ENCODE results near the gene MYADML2.
"Not testable (repeated sequence)": the region's sequence is repeated elsewhere in the genome, so short reads cannot be mapped to it uniquely, and the experiment has no call there.

Gene MYADML2

DNA sequence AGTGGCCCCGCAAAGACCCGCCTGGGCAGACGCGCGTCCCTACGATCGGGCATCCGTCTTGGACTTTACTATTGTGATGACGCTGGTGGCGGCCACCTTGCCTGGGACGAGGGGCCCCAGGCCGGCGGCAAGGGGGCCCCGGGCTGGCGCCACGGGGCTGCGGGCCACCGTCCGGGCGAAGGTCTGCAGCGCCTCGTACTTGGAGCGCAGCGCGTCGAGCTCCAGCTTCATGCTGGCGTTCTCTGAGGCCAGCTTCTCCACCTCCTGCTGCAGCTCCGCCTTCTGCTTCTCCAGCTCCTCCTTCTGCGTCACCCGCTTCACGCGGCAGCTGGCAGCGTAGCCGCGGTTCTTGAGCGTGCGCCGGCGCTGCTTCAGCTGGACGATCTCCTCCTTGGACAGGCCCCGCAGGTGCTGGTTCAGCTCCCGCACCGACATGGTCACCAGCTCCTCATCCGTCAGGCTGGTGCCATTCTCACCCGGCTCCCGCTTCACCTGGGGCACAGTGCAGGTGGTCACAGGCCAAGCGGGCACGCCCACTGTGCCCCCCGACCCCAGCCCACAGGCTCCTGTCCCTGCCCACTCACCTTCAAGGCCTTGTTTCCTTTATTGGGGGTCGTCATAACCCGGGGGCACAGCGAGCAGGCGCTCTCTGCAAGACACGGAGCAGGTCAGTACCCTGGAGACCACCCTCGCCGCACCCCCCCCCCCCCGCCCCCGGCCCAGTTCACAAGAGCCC lies 24.3 kb downstream of the MYADML2 start:
- no peak for DNase-seq

DNA sequence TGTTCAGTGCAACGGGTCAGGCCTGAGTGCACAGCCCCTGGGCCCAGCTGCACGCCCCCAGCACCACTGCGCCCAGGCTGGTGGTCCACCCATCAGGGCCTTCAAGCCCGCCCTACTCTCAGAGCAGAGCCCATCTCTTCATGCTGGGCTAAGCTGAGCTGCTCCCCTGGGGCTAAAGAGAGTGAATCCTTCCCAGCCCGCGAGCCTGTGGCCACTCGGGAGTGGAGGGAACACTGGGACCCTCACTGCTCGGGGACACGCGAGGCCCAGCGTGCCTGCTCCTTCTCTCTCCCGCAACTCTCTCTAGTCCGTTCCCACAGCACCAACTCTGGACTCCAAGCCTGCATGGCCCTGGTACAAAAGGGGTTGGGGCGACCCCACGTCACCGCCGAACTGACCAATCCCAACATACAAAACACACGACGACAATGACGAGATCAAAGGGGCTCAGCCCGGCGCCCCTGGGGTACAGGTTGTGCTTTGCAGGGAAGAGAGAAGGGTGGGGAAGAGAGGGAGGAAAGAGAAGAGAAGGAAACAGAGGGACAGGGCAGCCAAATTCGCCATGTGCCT lies 25.0 kb downstream of the MYADML2 start:
- no peak for DNase-seq

DNA sequence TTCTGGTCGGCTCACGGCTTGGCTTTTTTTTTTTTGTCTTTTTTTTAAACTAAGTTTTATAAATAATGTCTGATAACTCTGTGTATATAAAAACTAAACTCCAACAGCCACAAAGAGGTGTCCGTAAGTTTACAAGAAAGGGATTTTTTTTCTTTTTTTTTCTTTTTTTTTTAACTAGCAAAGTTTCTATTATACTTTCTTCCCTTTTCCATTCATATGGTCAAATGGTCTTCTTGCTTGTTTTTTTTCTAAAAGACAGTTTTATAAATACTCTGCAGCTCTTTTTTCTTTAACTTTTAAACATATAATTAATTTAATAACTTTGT lies 25.5 kb downstream of the MYADML2 start:
- no peak for DNase-seq

DNA sequence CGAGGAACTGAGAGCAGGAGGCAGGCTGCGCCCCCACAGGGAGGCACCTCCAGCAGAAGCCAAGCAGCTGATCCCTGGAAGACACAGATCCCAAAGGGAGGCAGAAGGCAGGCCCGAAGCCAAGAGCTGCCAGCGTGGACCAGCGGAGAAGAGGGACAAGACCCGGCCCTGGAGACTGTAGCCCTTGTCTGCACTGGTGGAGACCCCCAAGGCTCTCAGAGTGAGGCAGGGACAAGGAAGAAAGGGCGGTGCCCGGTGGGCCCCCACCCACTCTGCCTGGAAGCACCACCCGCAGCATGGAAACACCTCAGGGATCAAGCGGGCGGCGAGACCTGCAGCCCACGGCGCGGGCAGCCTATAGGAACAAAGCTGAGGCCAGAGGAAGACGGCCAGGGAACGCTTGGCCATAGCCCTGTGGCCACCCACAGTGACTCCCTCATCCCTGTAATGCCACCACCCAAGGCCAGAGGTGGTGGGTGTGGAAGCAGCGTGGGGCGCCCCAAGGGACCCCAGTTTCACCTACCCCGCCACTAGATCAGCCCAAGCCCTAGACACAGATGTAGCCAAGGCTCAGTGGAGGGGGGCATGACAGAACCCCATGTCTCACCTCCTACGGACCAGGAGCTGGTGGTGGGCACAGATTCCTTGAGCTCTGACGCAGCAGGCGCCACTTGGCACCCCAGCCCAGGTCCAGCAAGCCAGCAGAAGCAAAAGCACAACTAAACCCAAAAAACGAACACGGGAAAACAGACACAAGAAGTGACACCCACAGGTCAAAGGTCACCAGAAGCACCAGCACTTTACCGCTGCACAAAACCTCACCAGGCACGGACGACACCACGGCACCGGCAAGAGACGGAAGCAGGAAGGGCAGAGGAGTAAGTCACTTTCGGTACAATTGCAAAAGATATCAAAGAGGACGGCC lies 26.2 kb downstream of the MYADML2 start:
- no peak for DNase-seq

DNA sequence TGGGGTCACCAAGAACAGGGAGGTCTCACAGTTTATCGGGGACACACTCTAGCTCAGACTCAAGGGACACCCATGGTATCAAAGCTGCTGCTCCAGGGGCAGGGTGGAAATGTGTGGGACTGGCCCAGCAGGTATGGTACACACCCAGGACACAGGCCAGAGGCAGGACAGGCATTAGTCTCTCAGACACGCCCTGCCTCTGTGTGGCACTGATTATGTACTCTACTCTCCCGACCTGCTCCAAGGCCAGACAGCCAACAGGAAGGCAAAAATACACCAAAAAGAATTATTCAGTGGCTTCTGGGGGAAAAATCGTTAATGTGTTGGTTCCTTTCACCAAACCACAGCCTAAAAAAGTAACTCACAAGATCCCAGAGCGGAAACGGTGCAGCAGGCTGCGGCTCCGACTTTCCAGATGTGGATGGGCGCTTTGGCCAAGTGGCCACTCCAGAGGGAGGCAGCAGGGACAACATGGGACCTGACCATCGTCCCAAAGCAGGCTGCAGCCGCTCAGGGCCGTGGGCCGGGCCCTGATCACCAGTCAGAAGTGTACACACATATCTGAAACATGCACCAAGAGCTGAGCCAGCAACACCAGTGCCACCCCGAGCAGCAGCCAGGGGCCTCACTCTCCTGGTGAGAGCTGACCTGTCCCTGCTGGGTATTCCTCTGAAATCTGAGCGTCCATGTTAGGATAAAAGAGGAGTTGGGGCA lies 28.0 kb downstream of the MYADML2 start:
- no peak for DNase-seq

DNA sequence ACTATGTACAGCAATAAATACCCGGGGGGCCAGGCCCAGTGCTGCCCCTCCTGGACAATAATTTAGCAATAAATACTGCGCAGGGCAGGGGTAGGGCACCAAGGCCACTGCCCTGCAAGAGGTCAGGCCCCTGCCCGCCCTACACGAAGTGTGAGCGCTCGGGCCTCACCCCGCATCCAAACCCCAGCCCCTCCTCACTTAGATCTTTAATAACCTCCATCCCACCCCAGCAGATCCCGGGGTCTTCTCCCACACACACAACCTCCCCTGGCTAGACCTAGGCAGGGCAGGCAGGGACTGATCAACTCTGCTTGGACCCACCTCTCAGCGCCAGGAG lies 28.7 kb downstream of the MYADML2 start:
- DNase-seq: not testable (repeated sequence)

DNA sequence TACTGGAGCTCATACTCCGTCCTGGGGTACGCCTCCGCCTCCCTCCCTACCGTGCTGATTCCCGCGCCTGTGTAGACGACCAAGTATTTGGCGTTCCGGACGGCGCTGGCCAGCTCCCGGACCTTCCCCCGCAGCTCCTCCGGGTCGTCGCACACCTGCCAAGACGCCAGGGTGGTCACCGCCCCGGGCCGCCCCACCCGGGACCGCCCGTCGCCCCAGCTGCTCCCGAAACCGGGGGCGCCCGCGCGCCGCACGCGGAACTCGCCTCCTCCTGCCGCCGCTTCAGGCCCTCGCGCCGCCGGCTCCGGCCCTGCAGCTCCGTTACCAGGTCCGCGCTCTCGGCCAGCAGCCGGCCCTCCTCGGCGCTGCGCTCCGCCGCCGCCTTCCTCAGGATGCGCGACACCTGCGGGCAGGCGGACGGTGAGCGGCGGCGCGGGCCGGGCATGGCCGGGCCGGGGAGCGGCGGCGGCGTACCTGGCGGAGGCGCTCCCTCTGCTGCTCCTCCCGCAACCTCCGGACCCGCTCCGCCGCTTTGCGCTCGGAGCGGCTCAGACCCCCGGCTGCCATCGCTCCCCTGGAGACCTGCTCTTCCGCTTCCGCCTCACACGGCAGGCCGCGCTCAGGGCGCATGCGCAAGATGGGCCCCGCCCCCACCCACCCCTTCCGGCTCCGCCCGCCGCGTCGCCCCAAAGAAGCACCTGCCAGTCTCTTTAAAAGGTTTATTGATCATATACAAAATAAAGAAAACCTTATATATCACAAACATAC lies 29.3 kb downstream of the MYADML2 start, which contains the start of gene SIRT7:
SIRT7 (minus strand) TSS at position 612 of the 768 bp plus-strand sequence; CDS start at position 567, 45 bp downstream.
- peak; percentile 89 for DNase-seq

DNA sequence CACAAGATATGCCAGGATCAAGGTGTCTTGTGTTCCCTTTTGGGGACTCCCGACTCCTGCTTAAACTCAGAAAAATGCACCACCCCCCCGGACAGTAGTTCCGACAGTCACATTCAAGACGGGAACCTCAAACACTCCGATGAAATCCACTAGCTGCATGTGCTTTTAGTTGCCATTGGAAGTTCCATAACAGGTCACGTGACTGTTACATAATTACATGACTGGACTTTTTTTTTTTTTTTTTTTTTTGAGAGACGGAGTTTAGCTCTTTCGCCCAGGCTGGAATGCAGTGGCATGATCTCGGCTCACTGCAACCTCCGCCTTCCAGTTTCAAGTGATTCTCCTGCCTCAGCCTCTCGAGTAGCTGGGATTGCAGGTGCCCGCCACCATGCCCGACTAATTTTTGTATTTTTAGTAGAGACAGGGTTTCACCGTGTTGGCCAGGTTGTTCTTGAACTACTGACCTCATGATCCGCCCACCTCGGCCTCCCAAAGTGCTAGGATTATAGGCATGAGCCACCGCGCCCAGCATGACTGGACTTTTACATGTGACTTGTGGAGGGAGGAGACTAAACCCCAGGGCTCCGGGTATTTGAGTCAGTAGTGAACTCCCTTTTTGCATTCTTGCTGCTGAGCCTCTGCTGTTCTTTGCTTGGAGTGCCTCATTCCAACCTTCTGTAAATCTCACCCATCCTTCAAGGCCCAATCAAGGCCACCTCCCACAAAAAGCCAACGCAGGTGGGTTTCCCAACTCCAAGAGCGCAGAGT lies 30.6 kb downstream of the MYADML2 start:
- DNase-seq: no peak

DNA sequence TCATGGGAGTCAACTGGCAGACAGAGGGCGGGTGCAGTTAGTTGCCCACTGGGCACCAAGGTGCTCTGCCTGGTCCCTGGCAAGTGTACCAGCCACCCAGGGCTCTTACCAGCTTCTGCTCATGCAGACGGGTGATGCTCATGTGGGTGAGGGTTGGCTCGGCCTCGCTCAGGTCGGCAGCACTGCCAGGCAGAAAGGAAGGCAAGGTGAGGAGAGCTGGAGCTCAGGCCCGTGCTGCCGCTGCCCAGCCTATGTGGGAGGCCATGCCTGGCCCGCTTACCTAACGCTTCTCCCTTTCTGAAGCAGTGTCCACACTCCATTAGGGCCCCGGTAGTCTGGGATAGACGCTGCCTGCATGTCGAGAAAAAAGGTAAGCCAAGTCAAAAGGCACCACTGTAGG lies 31.7 kb downstream of the MYADML2 start:
- DNase-seq: no peak

DNA sequence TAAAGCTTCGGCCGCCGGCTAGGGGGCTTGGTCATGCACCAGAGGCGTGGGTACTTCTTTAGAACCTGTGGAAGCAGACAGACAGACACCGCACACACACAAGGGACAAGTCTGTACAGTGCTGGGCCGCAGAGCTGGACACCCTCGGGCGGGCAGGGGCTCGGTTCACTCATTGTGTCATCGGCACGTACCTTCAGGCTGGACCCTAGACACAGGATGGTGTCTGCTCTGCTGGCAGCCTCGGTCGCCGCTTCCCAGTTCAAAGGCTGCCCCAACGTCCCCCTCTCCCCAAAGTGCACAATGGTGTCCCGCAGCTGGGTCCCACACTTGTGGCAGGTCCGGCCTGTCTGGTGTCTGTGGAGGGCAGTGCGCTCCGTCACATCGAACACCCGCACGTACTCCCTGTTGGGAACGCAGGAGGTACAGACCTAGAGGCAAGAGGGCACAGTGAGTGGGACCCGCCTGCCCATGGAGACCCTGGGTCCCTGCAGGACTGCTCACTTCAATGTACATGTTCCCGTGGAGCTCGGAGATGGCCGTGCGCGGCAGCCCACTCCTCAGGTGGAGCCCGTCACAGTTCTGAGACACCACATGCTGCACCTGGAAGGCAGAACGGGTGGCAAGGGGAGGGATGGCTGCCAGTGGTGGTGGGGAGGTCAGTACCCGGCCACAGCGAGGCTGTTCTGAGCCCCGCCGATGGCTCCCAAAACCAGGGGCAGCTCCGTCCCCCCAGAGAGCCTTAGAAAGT lies 32.8 kb downstream of the MYADML2 start:
- DNase-seq: no peak

DNA sequence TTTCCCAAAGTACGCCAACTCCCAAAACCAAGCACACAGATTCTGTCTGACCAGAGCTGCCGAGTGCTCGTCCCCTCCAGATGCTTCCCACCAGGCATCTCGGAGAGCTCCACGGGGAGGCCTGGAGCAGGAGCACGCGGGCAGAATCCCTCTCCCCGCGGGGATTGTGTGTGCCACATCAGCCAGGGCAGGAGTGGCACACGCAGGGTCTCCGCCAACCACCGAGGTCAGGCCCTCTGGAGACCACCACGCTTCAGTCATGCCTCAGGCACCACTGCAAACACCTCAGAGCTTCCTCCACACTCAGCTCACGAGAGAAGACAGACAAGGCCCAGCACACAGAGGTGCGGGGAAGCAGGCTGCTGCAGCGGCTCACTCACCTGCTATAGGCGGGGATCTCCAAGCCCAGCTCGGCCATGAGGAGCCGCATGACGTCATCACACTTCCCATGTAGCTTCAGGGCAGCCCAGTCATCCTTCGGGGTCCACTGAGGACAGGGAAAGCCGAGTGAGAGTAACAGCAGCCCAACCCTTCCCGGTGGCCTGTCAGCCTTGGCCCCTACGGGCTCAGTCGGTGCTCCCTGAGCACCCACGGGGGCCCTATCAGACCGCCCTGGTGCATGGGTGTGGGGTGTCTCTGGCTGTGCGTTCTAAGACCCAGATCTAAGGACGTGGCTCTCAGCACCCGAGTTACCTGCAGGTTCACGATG lies 33.5 kb downstream of the MYADML2 start:
- no peak for DNase-seq

DNA sequence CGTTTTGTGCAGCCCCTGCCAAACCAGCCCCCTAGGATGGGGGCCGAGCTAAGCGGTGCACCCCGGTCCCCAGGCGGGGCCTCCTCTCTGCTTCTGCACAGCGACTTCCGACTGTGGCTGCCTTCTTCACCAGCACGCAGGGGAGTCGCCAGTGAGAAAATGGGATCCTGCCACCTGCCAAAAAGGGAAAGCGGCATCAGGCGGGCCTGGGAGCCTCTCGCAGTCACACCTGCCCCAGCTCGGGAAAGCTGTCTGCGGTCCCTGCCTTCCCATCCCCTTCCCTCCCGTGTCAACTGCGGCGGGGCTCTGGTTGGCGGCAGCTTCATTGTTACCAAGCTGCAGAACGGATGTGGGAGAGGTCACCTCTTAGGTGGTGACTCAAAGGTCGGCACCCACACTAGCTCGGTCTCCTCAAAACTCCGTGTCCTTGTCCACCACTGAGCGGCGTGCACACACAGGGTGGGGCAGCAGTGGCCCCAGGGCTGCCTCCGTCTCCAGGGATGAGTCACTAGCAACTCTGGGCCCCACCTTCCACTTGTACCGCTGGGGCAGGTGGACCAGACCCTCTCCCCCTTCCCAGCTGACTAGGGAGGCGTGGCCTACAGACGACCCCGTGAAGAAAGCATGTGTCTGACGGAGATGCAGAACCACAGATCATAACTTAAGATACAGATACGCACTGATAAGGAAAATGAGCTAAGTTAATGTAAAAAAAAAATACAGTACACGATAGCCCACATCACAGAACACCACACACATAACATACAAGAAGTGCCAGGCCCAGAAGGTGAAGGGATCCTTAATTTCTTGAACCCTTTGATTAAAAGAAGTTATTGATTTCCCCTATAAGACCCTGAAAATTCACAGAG lies 34.4 kb downstream of the MYADML2 start:
- DNase-seq: no peak

DNA sequence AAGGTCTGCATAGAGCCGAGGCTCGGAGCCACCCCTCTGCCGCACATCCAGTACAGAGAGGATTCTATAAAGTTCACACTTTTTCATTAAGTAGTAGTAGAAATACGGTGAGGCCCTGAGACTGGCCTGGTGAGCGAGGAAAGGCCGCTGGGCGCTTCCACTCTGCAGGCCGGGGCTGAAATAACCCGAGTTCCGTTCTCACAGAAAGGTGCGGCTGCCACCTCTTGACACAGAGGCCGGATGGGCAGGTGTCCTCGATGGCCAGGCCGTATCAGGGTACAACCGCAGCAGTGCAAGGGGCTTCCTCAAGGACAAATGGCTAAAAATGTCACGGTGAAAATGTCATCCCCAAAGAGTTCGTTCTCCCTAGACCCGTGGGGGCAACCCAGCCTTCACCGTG lies 35.1 kb downstream of the MYADML2 start:
- DNase-seq: no peak

DNA sequence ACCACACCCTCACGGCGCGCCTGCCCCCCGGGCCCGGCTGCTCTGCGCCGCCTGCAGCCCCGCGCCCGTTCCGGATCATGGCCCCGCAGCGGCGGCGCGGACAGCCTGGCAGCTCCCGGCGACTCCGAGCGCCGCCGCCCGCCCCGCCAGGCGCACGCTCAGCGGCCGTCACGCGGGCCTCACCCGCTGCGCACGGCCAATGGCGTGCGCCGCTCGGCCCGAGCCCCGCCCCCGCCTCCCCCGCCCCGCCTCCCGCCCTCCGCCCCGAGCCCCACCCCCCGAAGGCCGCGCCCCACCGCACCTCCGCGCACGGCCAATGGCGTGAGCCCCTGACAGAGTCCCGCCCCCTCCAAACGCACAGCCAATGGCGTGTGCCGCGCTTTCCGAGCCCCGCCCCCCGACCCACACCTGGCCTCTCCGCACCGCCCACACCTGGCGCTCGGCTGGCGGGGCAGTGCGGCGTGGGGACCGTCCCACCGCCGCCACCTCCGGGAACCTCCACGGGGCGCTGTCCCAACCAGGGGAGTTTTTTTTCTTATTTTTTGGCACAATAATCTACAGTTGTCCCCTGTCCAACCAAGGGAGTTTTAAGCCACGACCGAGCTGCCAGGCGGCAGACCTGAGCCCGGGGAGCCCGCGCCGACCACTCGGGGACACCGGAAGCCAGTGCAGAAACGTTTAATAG lies 35.6 kb downstream of the MYADML2 start, which contains the start of gene PCYT2:
PCYT2 (minus strand) TSS at position 123 of the 685 bp plus-strand sequence; CDS start at position 79, 44 bp downstream.
- peak; percentile 95 for DNase-seq

DNA sequence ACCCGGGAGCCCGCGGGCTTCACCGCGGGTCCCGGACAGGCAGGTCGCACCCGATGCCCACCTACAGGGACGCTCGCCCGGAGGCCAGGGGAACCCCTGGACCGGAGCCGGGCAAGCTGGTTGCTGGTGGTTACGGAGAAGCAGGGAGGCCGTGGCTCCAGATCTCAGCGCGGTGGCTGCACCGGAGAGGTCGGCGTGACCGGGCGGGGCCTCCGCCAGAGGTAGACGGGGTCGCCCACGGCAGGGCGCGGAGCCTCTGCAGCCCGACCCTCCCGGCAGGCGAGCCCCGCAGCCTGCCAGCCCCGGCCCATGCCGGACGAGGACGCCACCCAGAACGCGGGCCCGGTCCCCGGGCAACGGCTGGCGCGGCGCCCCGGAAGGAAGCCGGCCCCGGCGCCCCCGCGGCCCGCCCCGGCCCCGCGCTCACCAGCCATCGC lies 36.2 kb downstream of the MYADML2 start:
- no peak for DNase-seq

DNA sequence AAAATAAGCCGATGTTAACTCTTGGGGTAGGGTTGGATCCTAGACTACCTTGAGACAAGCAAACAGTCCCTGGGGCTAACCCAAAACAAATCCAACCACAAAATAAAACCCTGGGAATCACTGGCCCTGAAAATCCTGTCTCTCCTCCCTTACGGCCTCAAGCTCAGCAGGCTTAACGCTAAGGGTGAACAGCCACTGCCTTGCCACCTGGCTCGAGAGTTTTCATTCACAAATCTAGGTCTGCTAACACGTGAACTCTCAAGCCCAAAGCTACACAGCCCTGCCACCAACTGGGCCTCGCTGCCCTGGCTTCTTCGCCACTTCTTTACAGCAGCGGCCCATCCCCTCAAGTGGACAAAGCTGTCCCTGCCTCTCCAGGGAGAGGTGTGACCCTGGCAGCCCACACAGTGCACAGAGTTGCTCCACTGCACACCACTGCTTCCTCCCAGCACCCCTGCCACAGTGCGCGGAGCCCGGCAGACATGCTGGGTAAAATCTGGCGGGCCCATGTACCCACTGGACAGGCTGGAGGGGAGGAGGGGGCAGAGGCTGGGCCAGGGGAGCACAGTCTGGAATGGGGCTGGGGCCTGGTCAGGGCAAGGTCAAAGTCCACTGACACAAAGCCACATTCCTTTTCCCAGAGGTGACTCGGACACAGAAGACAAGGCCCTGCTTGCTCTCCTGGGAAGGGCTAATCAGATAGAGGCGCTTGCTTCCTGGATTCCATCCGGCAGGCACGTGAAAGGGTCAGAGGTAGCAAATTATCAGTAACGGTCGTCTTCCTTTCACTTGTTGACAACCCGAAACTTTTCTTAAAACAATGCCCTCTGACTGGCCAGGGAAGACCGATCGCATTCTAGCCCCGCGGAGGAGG lies 36.8 kb downstream of the MYADML2 start:
- DNase-seq: no peak

DNA sequence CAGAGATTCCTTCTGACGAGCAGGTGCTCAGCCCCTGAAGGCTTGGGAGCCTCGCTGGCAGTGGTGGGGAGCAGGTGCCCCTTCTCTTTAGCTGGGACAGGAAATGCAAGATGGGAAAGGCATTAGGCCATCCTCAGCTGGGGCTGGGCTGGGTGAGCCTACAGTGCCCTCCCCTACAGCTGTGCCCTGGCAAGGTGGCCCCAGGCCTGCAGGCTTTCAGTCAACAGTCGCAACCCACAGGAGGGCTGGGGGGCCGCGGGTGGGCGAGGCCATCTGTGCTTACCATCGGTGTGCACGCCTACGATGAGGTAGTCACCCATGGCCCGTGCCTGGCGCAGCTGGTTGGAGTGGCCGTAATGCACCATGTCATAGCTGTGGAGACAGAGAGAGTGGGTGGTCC lies 37.8 kb downstream of the MYADML2 start:
- no peak for DNase-seq

Measured in CD4-positive, alpha-beta T cell treated with Interleukin-12 subunit alpha and Interleukin-12 subunit beta, for 1 hour (primary cell).